NCI-H128 (cell line): ENCODE results near the gene HERC6.
"Not testable (repeated sequence)": the region's sequence is repeated elsewhere in the genome, so short reads cannot be mapped to it uniquely, and the experiment has no call there.

ENCODE experiments used
- DNase-seq: peaks from one replicate; lab custom pipeline; 2025; ENCODE audit not compliant: unreplicated experiment; lab: John Stamatoyannopoulos, UW

The HERC6 gene

DNA sequence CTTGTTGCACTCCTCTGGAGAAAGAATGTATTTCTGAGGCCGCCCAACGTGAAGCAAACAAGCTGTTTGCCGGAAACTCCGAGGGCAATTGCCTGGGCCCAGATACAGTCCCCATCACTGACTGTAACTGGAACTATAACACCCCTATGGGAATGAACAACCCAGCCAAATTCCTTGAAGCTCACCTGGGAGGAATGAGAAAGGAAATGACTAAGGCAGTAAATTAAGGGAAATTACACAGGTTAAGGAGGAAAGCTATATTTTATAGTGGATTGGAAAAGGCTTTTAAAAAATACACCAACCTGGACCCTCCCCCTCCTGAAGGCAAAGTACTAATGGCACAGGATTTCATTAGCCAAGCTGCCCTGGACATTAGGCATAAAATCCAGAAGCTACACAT is 66.6 kb downstream of the HERC6 start:
- no peak for DNase-seq

DNA sequence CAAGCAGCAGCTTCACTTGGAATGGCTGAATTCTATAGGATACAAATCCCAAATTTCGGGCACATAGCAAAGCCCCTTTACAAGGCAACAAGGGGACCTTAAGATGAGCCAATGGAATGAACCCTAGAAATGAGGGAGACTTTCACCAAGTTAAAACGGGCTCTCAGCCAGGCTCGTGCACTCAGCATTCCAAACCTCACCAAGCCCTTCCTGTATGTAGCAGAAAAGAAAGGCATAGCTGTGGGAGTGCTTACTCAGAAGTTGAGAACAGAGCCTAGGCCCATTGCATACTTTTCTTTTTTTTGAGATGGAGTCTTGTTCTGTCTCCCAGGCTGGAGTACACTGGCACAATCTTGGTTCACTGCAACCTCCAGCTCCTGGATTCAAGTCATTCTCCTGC is 67.5 kb downstream of the HERC6 start:
- no peak for DNase-seq

DNA sequence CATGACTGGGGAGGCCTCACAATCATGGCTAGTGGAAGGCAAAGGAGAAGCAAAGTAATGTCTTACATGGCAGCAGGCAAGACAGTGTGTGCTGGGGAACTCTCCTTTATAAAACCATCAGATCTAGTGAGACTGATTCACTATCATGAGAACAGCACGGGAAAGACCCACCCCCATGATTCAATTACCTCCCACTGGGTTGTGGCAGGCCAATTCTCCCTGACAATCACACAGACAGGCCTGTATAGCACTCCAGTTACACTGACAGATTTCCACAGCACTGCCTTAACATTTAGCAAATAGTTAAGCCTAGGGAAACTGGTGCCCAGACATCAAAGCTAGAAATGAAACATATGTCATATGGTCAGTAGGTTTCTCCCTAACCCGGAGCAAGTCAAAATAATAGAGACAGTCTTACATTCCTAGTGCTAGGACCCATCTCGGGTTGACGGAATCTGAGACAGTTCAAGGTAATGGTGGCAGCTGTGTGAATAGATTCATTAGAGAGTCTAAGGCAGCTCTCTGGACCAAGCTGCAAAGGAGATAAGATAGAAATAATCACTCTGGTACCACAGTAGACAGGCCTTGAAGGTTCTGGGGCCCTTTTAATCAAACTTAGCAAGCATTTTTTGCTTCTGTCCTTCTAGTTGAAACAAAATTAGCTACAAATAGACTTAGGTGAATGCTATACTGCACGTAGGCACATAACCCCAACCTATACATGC is 68.9 kb downstream of the HERC6 start:
- no peak for DNase-seq

DNA sequence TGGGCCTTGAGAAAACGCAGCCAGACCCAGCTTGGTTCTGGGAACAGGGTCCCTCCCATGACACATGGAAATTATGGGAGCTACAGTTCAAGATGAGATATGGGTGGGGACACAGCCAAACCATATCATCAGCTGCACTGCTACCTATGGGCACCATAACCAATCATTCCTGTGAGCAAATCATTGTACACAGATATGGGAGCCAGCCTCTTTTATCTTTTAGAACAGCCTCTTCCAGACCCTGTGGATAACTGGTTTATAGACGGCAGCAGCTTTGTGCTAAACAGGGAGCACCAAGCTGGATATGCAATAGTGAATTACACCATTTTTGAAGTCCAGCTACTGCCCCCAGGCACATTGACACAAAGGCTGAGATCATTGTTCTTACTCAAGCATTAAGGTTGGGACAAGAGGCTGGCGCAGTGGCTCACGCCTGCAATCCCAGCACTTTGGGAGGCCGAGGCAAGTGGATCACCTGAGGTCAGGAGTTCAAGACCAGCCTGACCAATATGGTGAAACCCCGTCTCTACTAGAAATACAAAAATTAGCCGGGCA is 69.6 kb downstream of the HERC6 start:
- not testable (repeated sequence) for DNase-seq

DNA sequence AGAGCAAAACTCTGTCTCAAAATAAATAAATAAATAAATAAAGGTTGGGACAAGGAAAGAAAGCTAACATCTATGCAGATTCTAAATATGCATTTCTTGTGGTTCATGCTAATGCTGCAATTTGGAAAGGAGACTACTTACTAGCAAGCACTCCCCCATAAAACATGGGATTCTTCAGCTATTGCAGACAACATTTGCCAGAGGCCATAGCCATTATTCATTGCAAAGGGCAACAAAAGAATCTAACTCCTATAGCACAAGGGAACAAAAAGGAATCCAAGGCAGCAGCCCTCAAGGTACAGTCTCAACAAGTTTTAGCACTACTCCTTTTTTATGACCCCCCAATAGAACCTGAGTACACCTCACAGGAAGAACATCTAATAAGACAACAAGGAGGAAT is 70.2 kb downstream of the HERC6 start:
- DNase-seq = no peak

DNA sequence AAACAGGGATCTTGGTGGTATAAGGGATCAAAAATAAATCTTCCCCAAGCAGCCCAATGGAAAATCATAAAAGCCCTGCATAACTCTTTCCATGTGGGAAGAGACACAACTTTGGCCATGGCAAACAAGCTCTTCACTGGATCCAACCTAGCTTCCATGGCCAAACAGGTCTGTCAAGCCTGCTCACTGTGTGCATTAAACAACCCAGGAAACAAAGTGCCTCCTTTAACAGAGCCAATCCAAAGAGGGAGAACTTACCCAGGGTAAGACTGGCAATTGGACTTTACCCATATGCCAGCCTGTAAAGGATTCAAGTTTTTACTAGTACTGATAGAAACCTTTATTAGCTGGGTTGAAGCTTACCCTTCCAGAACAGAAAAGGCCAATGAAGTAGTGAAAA is 70.6 kb downstream of the HERC6 start:
- DNase-seq = no peak

DNA sequence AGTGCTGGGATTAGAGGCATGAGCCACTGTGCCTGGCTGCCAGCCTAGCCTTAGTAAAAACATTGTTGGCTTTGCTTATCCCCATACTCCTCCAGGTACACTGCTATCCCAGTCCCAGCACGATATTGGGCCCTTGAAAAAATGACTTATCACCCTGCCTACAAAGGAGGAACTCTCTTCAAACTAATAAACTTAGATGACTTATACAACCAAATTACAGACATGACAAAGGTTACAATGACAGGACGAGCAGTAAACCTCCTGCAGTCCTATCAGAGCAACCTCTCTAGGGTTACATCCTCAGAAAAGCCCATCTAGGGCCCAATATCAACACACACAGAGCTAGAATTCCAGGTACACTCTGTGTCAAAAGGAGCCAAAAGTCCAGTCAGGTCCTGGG is 72.6 kb downstream of the HERC6 start:
- DNase-seq = no peak

DNA sequence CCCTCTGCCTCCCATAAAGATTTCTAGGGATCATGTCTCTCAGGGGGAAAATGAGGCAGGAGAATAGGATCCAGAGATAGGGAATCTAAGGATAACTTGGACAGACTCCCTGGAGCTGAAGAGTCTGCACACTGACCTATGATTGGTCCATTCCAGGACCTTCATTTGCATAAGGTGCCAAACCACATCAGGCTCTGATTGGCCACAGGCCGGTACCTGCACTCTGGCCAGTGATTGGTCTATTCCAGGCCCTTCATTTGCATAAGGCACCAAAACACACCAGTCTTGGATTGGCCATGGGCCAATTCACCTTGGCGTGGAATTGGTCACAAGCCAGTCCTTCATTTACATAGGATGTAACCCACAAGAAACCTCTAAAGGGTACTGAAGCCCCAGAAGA is 74.3 kb downstream of the HERC6 start:
- no peak for DNase-seq

DNA sequence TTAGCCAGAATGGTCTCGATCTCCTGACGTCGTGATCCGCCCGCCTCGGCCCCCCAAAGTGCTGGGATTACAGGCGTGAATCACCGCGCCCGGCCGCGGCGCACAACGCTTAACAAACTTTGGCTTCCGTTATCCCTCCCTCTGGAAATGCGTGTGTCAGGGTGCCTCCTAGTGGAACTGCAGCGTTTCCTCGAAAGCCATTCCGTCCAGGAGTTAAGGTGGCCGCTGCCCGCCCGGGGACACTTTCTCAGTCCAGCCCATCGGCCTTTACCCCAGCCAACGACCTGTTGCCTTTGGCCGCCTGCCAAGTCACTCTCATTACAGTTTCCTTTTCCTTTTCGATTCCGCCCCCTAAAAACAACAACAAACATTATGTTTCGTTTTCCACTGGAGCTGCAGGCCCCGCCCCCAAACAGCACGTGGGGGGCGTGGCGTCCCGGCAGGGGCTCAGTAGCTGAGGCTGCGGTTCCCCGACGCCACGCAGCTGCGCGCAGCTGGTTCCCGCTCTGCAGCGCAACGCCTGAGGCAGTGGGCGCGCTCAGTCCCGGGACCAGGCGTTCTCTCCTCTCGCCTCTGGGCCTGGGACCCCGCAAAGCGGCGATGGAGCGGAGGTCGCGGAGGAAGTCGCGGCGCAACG is 78.1 kb downstream of the HERC6 start, which contains the start of gene HERC5:
TSS of gene HERC5 (plus strand) at position 450 of the 637 bp plus-strand sequence. CDS start at position 601, 151 bp downstream.
- DNase-seq = peak; percentile 2

DNA sequence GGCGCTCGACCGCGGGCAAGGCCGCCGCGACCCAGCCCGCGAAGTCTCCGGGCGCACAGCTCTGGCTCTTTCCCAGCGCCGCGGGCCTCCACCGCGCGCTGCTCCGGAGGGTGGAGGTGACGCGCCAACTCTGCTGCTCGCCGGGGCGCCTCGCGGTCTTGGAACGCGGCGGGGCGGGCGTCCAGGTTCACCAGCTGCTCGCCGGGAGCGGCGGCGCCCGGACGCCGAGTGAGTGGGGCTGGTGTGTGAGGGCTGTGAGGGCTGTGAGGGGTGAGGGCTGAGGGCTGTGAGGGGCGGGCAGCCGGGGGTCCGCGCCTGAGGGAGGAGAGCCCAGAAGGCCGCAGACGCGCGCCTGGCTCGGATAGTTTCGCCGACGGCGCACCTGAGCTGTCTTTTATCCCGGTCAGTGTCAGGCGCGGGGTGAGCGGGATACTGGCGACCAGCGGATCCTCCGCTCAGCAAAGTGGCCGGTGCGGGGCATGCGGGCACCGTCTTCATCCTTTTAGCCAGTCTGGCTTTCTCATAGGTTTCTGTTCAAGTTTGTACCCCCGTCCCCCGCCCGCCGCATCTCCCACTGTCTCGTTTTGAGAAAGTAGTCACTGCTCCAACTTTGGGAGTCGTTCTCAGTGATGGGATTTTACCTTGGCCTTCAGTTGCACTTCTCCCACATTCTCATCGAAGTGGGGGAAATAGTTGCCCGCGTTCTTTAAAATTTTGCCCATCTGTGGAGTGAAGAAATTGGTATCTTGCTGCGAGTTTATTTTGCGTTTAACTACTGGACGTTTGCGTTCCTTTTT is 78.9 kb downstream of the HERC6 start:
- no peak for DNase-seq

DNA sequence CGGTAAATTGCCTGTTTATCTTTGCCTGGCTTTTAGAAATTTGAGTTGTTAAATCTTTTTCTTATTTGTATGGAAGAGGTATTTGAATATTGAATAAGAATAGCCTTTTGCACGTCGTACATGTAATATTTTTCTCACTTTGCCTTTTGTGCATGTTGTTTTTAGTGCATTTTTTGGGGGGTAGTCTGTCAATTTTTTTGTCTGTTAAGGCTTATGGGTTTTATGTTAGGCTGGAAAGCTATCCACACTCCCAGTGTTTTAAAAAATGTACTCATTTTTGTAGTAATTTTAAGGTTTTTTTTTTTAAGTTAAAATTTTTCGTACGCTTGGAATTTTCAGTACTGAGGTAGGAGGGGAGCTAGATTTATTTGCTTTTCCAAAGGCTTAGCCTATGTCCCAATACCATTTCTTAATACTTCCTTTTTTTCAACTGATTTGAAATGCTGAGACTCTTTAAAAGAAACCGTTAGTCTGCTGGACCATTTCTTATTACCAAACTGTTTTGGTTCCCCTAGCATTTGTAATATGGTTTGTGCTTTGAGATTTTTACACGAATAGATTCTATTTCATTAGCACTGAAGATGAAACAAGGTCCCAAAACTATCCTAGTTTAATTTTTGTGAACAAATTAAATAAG is 79.6 kb downstream of the HERC6 start:
- no peak for DNase-seq

DNA sequence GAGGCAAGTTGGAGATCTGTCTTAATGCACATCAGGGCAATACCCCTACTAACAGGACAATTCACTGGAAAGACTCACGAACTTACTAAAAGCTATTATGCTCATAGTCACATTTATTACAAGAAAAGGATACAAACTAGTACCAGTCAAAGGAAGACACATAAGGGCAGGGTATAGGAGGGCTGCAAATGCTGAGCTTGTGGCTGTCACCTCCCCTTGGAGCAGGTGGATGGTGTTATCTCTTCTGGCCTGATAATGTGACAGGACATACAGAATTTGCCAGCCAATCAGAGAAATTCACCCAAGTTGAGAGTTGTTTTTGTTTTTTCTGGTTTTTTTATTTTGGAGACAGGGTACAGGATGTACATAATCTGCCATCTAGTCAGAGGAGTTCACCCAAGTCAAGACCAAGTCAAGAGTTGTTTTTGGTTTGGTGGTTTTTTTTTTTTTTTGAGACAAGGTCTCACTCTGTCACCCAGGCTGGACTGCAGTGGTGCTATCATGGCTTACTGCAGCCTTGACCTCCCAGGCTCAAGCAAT is 87.1 kb downstream of the HERC6 start:
- DNase-seq = no peak

DNA sequence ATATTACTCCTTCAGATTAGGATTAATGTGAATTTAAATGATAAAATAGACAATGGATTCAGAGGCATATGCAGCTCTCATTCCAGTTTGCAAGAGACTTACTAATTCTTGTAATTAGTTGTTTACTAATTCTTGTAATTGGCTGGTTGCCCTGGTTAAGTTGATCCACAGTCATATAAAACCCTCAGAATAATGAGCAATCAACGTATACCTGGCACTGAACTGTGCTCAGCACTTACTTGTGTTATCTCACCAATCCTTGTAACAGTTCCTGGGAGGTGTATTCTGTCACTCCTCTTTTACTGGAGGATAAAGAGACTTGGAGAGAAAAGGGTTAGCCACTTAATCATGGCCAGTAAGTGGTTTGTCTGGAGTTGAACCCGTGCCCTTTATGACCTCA is 88.7 kb downstream of the HERC6 start:
- no peak for DNase-seq

DNA sequence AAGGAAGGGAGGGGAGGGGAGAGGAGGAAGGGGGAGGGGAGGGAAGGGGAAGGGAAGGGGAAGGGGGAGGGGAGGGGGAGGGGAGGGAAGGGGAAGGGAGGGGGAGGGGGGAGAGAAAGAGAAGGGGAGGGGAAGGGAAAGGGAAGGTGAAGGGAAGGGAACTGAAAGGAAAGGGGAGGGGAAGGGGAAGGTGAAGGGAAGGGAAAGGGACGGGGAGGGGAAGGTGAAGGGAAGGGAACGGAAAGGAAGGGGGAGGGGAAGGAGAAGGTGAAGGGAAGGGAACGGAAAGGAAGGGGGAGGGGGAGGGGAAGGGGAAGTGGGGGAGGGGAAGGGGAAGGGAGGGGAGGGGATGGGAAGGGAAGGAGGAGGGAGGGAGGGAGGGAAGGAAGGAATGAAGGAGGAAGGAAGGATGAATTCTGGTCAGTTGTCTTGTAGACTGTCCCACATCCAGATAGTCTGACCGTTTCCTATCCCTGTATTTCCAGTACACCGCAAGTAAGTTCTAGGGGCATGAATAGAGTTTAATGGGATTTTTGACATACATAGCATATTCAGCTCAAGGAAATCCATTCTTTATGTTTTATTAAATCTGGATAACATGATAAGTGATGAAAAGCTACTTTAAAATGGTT is 98.7 kb downstream of the HERC6 start:
- no peak for DNase-seq

DNA sequence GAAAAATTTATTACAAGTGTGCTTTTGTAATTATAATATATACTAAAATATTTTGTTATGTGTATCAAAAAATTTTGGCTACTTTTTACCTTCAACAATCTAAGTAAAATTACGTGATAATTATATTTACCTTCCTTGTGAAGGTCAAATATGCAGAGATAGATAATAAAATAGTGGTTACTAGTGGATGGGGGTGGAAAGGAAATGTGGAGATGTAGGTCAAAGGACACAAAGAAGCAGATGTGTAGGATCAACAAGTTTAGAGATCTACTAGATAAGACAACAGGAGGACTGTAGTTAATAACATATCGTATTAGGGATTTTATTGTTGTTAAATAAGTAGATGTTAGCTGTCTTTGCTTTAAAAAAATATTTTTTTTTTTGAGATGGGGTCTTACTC is 99.6 kb downstream of the HERC6 start:
- DNase-seq = no peak

DNA sequence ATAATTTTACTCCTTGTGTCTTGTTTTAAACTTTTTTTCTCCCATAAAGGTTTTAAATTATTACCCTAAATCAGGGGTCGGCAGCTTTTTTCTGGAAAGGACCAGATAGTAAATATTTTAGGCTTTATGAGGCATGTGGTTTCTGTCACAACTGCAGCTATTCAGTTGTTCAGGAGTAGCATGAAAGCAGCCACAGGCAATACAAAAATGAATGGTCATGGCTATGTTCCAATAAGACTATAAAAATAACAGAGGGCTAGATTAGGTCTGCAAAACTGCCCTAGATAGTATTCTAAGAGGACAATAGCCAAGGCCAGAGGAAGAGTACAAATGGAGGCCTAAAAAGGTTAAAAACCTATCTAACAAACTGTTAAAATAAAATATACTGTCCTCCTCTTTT is 102.9 kb downstream of the HERC6 start:
- no peak for DNase-seq

DNA sequence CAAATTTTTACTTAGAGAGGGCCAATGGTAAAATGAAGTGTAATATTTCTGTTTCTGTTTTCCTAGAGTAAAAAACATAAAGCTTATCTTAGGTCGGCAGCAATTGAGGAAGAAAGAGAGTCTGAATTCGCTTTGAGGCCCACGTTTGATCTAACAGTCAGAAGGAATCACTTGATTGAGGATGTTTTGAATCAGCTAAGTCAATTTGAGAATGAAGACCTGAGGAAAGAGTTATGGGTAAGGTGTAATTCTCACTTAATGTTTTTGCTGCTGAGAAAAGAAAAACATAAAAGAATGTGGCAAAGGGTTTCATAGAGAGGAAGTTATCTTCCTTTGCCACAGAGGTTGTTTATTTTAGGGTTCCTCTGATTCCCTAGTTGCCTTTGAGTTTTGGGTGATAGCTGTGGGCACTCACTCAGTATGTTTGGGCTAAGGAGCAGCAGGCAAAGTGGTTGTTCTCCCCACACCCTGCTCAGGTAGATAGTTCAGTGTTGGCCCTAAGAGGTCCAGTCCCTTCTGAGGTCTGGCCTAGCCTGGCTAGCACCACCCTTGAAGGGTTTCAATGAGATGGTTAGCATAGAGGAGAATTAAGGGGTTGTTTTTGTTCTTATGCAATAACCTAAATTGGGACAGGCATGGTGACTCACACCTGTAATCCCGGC is 110.6 kb downstream of the HERC6 start:
- DNase-seq = no peak
